Epithelial cell of esophagus (primary cell): ENCODE results near the gene TTLL6.
"Not testable (repeated sequence)": the region's sequence is repeated elsewhere in the genome, so short reads cannot be mapped to it uniquely, and the experiment has no call there.

Experiments used
- DNase-seq: peaks from one replicate; pipeline ENCODE4 v3.0.0; 2010; ENCODE audit warnings: low read depth
- H3K4me3 ChIP-seq: 2 replicates; pipeline ENCODE4 v1.5.1; 2011; ENCODE audit warnings: mild to moderate bottlenecking, low read length, control low read depth
- CTCF ChIP-seq: IDR thresholded peaks from 2 replicates; pipeline ENCODE4 v1.5.1; 2011; ENCODE audit warnings: low read depth, mild to moderate bottlenecking, low read length, control low read depth, inconsistent platforms; ENCODE audit not compliant: insufficient read depth; ENCODE audit errors: missing control alignments

TTLL6 gene

GRCh38 chr17:48721009-48721402, 96.0 kb downstream of the TTLL6 start:
- DNase-seq = no peak
- H3K4me3 ChIP-seq = no peak overlapping the region
- TF ChIP-seq CTCF = no peak

GRCh38 chr17:48720266-48721008, 96.6 kb downstream of the TTLL6 start:
- no peak for DNase-seq
- H3K4me3 ChIP-seq = no peak overlapping the region
- no peak for TF ChIP-seq CTCF

GRCh38 chr17:48719642-48720265, 97.3 kb downstream of the TTLL6 start:
- no peak for DNase-seq
- no peak for TF ChIP-seq CTCF
- no peak overlapping the region for H3K4me3 ChIP-seq

GRCh38 chr17:48718761-48719641, 98.0 kb downstream of the TTLL6 start:
- DNase-seq = no peak
- no peak for TF ChIP-seq CTCF
- no peak overlapping the region for H3K4me3 ChIP-seq

- no peak for TF ChIP-seq CTCF
- no peak overlapping the region for H3K4me3 ChIP-seq
- no peak for DNase-seq
Observed at GRCh38 chr17:48718227-48718760, 98.7 kb downstream of the TTLL6 start.

- DNase-seq = no peak
- no peak overlapping the region for H3K4me3 ChIP-seq
- TF ChIP-seq CTCF = no peak
Observed at GRCh38 chr17:48717367-48718226, 99.4 kb downstream of the TTLL6 start.

- H3K4me3 ChIP-seq, DNase-seq: not testable (repeated sequence)
Observed at GRCh38 chr17:48716549-48716948, 100.5 kb downstream of the TTLL6 start.
